Loucy (cell line): ENCODE data around the gene GTF2IRD1.

Experiments
- EZH2phosphoT487 ChIP-seq: fragments of 200-600 bp; IDR thresholded peaks from 2 replicates; pipeline ENCODE4 v1.6.1; 2018; ENCODE audit warnings: antibody characterized with exemption, mild to moderate bottlenecking, moderate library complexity, borderline replicate concordance
- TF ChIP-seq, protein P1 (sequence below): fragments of 200-600 bp; sonication (generic); conservative IDR thresholded peaks from 2 replicates; pipeline ENCODE4 v1.5.1; 2014; ENCODE audit warnings: mild to moderate bottlenecking, antibody characterized with exemption, low read length

- TF ChIP-seq, protein P1, sequence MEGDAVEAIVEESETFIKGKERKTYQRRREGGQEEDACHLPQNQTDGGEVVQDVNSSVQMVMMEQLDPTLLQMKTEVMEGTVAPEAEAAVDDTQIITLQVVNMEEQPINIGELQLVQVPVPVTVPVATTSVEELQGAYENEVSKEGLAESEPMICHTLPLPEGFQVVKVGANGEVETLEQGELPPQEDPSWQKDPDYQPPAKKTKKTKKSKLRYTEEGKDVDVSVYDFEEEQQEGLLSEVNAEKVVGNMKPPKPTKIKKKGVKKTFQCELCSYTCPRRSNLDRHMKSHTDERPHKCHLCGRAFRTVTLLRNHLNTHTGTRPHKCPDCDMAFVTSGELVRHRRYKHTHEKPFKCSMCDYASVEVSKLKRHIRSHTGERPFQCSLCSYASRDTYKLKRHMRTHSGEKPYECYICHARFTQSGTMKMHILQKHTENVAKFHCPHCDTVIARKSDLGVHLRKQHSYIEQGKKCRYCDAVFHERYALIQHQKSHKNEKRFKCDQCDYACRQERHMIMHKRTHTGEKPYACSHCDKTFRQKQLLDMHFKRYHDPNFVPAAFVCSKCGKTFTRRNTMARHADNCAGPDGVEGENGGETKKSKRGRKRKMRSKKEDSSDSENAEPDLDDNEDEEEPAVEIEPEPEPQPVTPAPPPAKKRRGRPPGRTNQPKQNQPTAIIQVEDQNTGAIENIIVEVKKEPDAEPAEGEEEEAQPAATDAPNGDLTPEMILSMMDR, result no peak
- TF ChIP-seq EZH2phosphoT487, result no peak
Observed at GRCh38 chr7:74585844-74586243, 132.1 kb downstream of the GTF2IRD1 start.
